ENCODE measurements around the gene ADD1. TPM values are rescaled to one million over a fixed set of nuclear protein-coding genes. Genes with fewer than 3 reads are reported as not detected.
"Not testable (repeated sequence)": the region's sequence is repeated elsewhere in the genome, so short reads cannot be mapped to it uniquely, and the experiment has no call there.

The ADD1 gene
- total and polyA plus RNA-seq, 2 donors (not counting 1 experiment from before 2014, with no cell fraction given), result 164 to 171 TPM

GRCh38 chr4:2943364-2944090 is 99.9 kb downstream of the ADD1 start:
- no peaks in the 10 kb centered on the region for H4K20me1 ChIP-seq (ENCODE audit: control insufficient read depth, extremely low read depth, insufficient read depth, low read length)
- no peak for DNase-seq (ENCODE audit: low read depth in 2 of 2)

GRCh38 chr4:2944091-2944482 is 100.4 kb downstream of the ADD1 start:
- Histone ChIP-seq H3K9me3 (ENCODE audit: control insufficient read depth, insufficient read depth, low read depth, low read length) (no peaks in the 10 kb centered on the region), H4K20me1 (ENCODE audit: control insufficient read depth, extremely low read depth, insufficient read depth, low read length) (no peaks in the 10 kb centered on the region), H3K79me2 (ENCODE audit: control insufficient read depth, insufficient read depth, low read length) (no peaks in the 10 kb centered on the region), H3K9ac (ENCODE audit: insufficient read depth, low read length) (no peak overlapping the region), H2AFZ (ENCODE audit: low read length) (no peak overlapping the region), H3K36me3 (ENCODE audit: control insufficient read depth, insufficient read depth, low read length) (peaks cover 50% of the 10 kb centered on the region), H3K4me3 (replicated peaks in 1 of 4; ENCODE audit: control extremely low read depth in 1 of 4, insufficient read depth in 1 of 4, low read depth in 3 of 4, low read length in 4 of 4) (no peak overlapping the region), H3K4me1 (ENCODE audit: control insufficient read depth, extremely low read depth, insufficient read depth, low read length) (no peaks in the 10 kb centered on the region), H3K27ac (ENCODE audit: insufficient read depth, low read length) (no peak overlapping the region), H3K4me2 (ENCODE audit: extremely low read depth, insufficient read depth, low read length) (no peak overlapping the region), H3K27me3 (ENCODE audit: control insufficient read depth, insufficient read depth, low read length) (no peaks in the 10 kb centered on the region)
- no peak for DNase-seq (ENCODE audit: low read depth in 2 of 2)
- TF ChIP-seq CTCF (conservative IDR thresholded peaks at IDR 0.05 in 1 of 2, IDR thresholded peaks at IDR 0.05 in 1 of 2; ENCODE audit: low read depth in 1 of 2, low read length in 2 of 2), result no peak
- no peak for TF ChIP-seq EZH2 (IDR thresholded peaks at IDR 0.05; ENCODE audit: low read length, missing control alignments)

More at GRCh38 chr4:2943364-2944090, 99.9 kb downstream of the ADD1 start:
- Histone ChIP-seq H3K4me2 (ENCODE audit: extremely low read depth, insufficient read depth, low read length) (no peak overlapping the region), H3K4me1 (ENCODE audit: control insufficient read depth, extremely low read depth, insufficient read depth, low read length) (no peaks in the 10 kb centered on the region), H3K27me3 (ENCODE audit: control insufficient read depth, insufficient read depth, low read length) (no peaks in the 10 kb centered on the region), H3K79me2 (ENCODE audit: control insufficient read depth, insufficient read depth, low read length) (no peaks in the 10 kb centered on the region), H2AFZ (ENCODE audit: low read length) (no peak overlapping the region), H3K36me3 (ENCODE audit: control insufficient read depth, insufficient read depth, low read length) (peaks cover 52% of the 10 kb centered on the region), H3K27ac (ENCODE audit: insufficient read depth, low read length) (no peak overlapping the region), H3K4me3 (replicated peaks in 1 of 4; ENCODE audit: control extremely low read depth in 1 of 4, insufficient read depth in 1 of 4, low read depth in 3 of 4, low read length in 4 of 4) (no peak overlapping the region), H3K9ac (ENCODE audit: insufficient read depth, low read length) (no peak overlapping the region), H3K9me3 (ENCODE audit: control insufficient read depth, insufficient read depth, low read depth, low read length) (no peaks in the 10 kb centered on the region)
- TF ChIP-seq CTCF (conservative IDR thresholded peaks at IDR 0.05 in 1 of 2, IDR thresholded peaks at IDR 0.05 in 1 of 2; ENCODE audit: low read depth in 1 of 2, low read length in 2 of 2) (no peak), EZH2 (IDR thresholded peaks at IDR 0.05; ENCODE audit: low read length, missing control alignments) (no peak)

GRCh38 chr4:2944586-2945526 is 101.2 kb downstream of the ADD1 start:
- Histone ChIP-seq H3K4me1 (ENCODE audit: control insufficient read depth, extremely low read depth, insufficient read depth, low read length) (no peaks in the 10 kb centered on the region), H3K4me3 (replicated peaks in 1 of 4; ENCODE audit: control extremely low read depth in 1 of 4, insufficient read depth in 1 of 4, low read depth in 3 of 4, low read length in 4 of 4) (no peak overlapping the region), H3K36me3 (ENCODE audit: control insufficient read depth, insufficient read depth, low read length) (peaks cover 47% of the 10 kb centered on the region), H4K20me1 (ENCODE audit: control insufficient read depth, extremely low read depth, insufficient read depth, low read length) (no peaks in the 10 kb centered on the region), H3K27me3 (ENCODE audit: control insufficient read depth, insufficient read depth, low read length) (no peaks in the 10 kb centered on the region), H3K9ac (ENCODE audit: insufficient read depth, low read length) (no peak overlapping the region), H3K79me2 (ENCODE audit: control insufficient read depth, insufficient read depth, low read length) (no peaks in the 10 kb centered on the region), H3K4me2 (ENCODE audit: extremely low read depth, insufficient read depth, low read length) (no peak overlapping the region), H3K27ac (ENCODE audit: insufficient read depth, low read length) (no peak overlapping the region), H3K9me3 (ENCODE audit: control insufficient read depth, insufficient read depth, low read depth, low read length) (no peaks in the 10 kb centered on the region), H2AFZ (ENCODE audit: low read length) (no peak overlapping the region)
- TF ChIP-seq CTCF (conservative IDR thresholded peaks at IDR 0.05 in 1 of 2, IDR thresholded peaks at IDR 0.05 in 1 of 2; ENCODE audit: low read depth in 1 of 2, low read length in 2 of 2) (no peak), EZH2 (IDR thresholded peaks at IDR 0.05; ENCODE audit: low read length, missing control alignments) (no peak)
- DNase-seq (ENCODE audit: low read depth in 2 of 2), result no peak

- H3K4me3 ChIP-seq (replicated peaks in 1 of 4; ENCODE audit: control extremely low read depth in 1 of 4, insufficient read depth in 1 of 4, low read depth in 3 of 4, low read length in 4 of 4); H4K20me1 ChIP-seq (ENCODE audit: control insufficient read depth, extremely low read depth, insufficient read depth, low read length); H3K9ac ChIP-seq (ENCODE audit: insufficient read depth, low read length); H3K27ac ChIP-seq (ENCODE audit: insufficient read depth, low read length); H3K9me3 ChIP-seq (ENCODE audit: control insufficient read depth, insufficient read depth, low read depth, low read length); H3K79me2 ChIP-seq (ENCODE audit: control insufficient read depth, insufficient read depth, low read length); H3K4me1 ChIP-seq (ENCODE audit: control insufficient read depth, extremely low read depth, insufficient read depth, low read length); DNase-seq (ENCODE audit: low read depth in 2 of 2); H2AFZ ChIP-seq (ENCODE audit: low read length); H3K4me2 ChIP-seq (ENCODE audit: extremely low read depth, insufficient read depth, low read length); H3K27me3 ChIP-seq (ENCODE audit: control insufficient read depth, insufficient read depth, low read length): not testable (repeated sequence)
- peaks cover 43% of the 10 kb centered on the region for H3K36me3 ChIP-seq (ENCODE audit: control insufficient read depth, insufficient read depth, low read length)
These were observed 102.3 kb downstream of the ADD1 start for GRCh38 chr4:2945619-2946604.

Measured in fibroblast of lung (primary cell).